Epithelial cell of esophagus (primary cell): ENCODE measurements around the gene TPM2.

Experiments
- DNase-seq: peaks from one replicate; pipeline ENCODE4 v3.0.0; 2010; ENCODE audit warnings: low read depth
- H3K4me3 ChIP-seq: 2 replicates; pipeline ENCODE4 v1.5.1; 2011; ENCODE audit warnings: mild to moderate bottlenecking, low read length, control low read depth
- CTCF ChIP-seq: IDR thresholded peaks from 2 replicates; pipeline ENCODE4 v1.5.1; 2011; ENCODE audit warnings: low read depth, mild to moderate bottlenecking, low read length, control low read depth, inconsistent platforms; ENCODE audit not compliant: insufficient read depth; ENCODE audit errors: missing control alignments

Gene TPM2

GRCh38 chr9:35718721-35719511 is 29.2 kb upstream of the TPM2 start:
- DNase-seq = peak; percentile 90

GRCh38 chr9:35717132-35717870 is 27.6 kb upstream of the TPM2 start:
- no peak for TF ChIP-seq CTCF
- no peak for DNase-seq
- H3K4me3 ChIP-seq = no peak overlapping the region

More at GRCh38 chr9:35718721-35719511, 29.2 kb upstream of the TPM2 start:
- no peak overlapping the region for H3K4me3 ChIP-seq
- TF ChIP-seq CTCF = no peak

- TF ChIP-seq CTCF = no peak
- no peak overlapping the region for H3K4me3 ChIP-seq
- no peak for DNase-seq
These were observed 26.5 kb upstream of the TPM2 start for GRCh38 chr9:35716230-35716629.

- no peak overlapping the region for H3K4me3 ChIP-seq
- DNase-seq = no peak
- TF ChIP-seq CTCF = no peak
These were observed 25.0 kb upstream of the TPM2 start for GRCh38 chr9:35714579-35715252.

- no peak for TF ChIP-seq CTCF
- no peak for DNase-seq
- no peak overlapping the region for H3K4me3 ChIP-seq
These were observed 24.4 kb upstream of the TPM2 start for GRCh38 chr9:35714123-35714522.

- no peak for DNase-seq
- H3K4me3 ChIP-seq = no peak overlapping the region
- TF ChIP-seq CTCF = no peak
These were observed 23.9 kb upstream of the TPM2 start for GRCh38 chr9:35713578-35713977.
